ENCODE results near the gene CCDC148. TPM values are rescaled to one million over a fixed set of nuclear protein-coding genes. Genes with fewer than 3 reads are reported as not detected.

The CCDC148 gene
- total RNA-seq (ENCODE audit: unreplicated experiment): 1.8 TPM
- long read RNA-seq, partial matches to known transcripts: 0 of 2 reads
- long read RNA-seq, other reads (novel, unspliced or antisense): 2 of 2 reads

- no peak for TF ChIP-seq CTCF (IDR thresholded peaks at IDR 0.05; ENCODE audit: partially characterized antibody, unreplicated experiment)
- Mint-ChIP-seq H3K9me3 (ENCODE audit: unreplicated experiment) (peaks cover 8% of the 10 kb centered on the region), H3K4me1 (ENCODE audit: low read depth, unreplicated experiment) (peaks cover 11% of the 10 kb centered on the region), H3K27me3 (ENCODE audit: unreplicated experiment) (peaks cover 10% of the 10 kb centered on the region), H3K36me3 (ENCODE audit: unreplicated experiment) (no peaks in the 10 kb centered on the region), H3K27ac (ENCODE audit: unreplicated experiment) (peak within 1 kb of the TSS; percentile 31), H3K4me3 (ENCODE audit: unreplicated experiment) (peak within 1 kb of the TSS; percentile 94)
- peak; percentile 93 for DNase-seq
Measured at GRCh38 chr2:158456309-158457066, at the start of gene CCDC148, which contains the start of gene PKP4. TSS of gene CCDC148 (minus strand) at chr2:158456753. CDS start at chr2:158456439, 314 bp downstream. TSS of gene PKP4 (plus strand) at chr2:158456952. CDS start at chr2:158533185, 76,233 bp downstream.

- no peak for TF ChIP-seq CTCF (IDR thresholded peaks at IDR 0.05; ENCODE audit: partially characterized antibody, unreplicated experiment)
- no peak overlapping the region for H3K4me3 Mint-ChIP-seq (ENCODE audit: unreplicated experiment)
- no peak overlapping the region for H3K27ac Mint-ChIP-seq (ENCODE audit: unreplicated experiment)
- no peaks in the 10 kb centered on the region for H3K36me3 Mint-ChIP-seq (ENCODE audit: unreplicated experiment)
- DNase-seq: no peak
- no peaks in the 10 kb centered on the region for H3K9me3 Mint-ChIP-seq (ENCODE audit: unreplicated experiment)
- peaks cover 9% of the 10 kb centered on the region for H3K4me1 Mint-ChIP-seq (ENCODE audit: low read depth, unreplicated experiment)
- H3K27me3 Mint-ChIP-seq (ENCODE audit: unreplicated experiment): no peaks in the 10 kb centered on the region
Measured at GRCh38 chr2:158505448-158505934, 48.9 kb upstream of the CCDC148 start.

GRCh38 chr2:158504088-158504487 is 47.5 kb upstream of the CCDC148 start:
- Mint-ChIP-seq H3K4me1 (ENCODE audit: low read depth, unreplicated experiment) (peaks cover 9% of the 10 kb centered on the region), H3K9me3 (ENCODE audit: unreplicated experiment) (no peaks in the 10 kb centered on the region), H3K36me3 (ENCODE audit: unreplicated experiment) (no peaks in the 10 kb centered on the region), H3K4me3 (ENCODE audit: unreplicated experiment) (no peak overlapping the region), H3K27me3 (ENCODE audit: unreplicated experiment) (no peaks in the 10 kb centered on the region), H3K27ac (ENCODE audit: unreplicated experiment) (no peak overlapping the region)
- DNase-seq: no peak
- no peak for TF ChIP-seq CTCF (IDR thresholded peaks at IDR 0.05; ENCODE audit: partially characterized antibody, unreplicated experiment)

GRCh38 chr2:158502974-158503373 is 46.4 kb upstream of the CCDC148 start:
- H3K9me3 Mint-ChIP-seq (ENCODE audit: unreplicated experiment): no peaks in the 10 kb centered on the region
- no peak for DNase-seq
- H3K27ac Mint-ChIP-seq (ENCODE audit: unreplicated experiment): no peak overlapping the region
- no peak overlapping the region for H3K4me3 Mint-ChIP-seq (ENCODE audit: unreplicated experiment)
- peaks cover 16% of the 10 kb centered on the region for H3K4me1 Mint-ChIP-seq (ENCODE audit: low read depth, unreplicated experiment)
- no peaks in the 10 kb centered on the region for H3K36me3 Mint-ChIP-seq (ENCODE audit: unreplicated experiment)
- TF ChIP-seq CTCF (IDR thresholded peaks at IDR 0.05; ENCODE audit: partially characterized antibody, unreplicated experiment): no peak
- no peaks in the 10 kb centered on the region for H3K27me3 Mint-ChIP-seq (ENCODE audit: unreplicated experiment)

- no peak for TF ChIP-seq CTCF (IDR thresholded peaks at IDR 0.05; ENCODE audit: partially characterized antibody, unreplicated experiment)
- no peaks in the 10 kb centered on the region for H3K27me3 Mint-ChIP-seq (ENCODE audit: unreplicated experiment)
- H3K4me1 Mint-ChIP-seq (ENCODE audit: low read depth, unreplicated experiment): peaks cover 26% of the 10 kb centered on the region
- H3K4me3 Mint-ChIP-seq (ENCODE audit: unreplicated experiment): no peak overlapping the region
- no peak for DNase-seq
- H3K36me3 Mint-ChIP-seq (ENCODE audit: unreplicated experiment): no peaks in the 10 kb centered on the region
- no peak overlapping the region for H3K27ac Mint-ChIP-seq (ENCODE audit: unreplicated experiment)
- peaks cover 2% of the 10 kb centered on the region for H3K9me3 Mint-ChIP-seq (ENCODE audit: unreplicated experiment)
Measured at GRCh38 chr2:158501301-158501700, 44.7 kb upstream of the CCDC148 start.

All from glutamatergic neuron (in vitro differentiated cells).